MCF 10A (cell line): ENCODE measurements around the gene DAB2. TPM values are rescaled to one million over a fixed set of nuclear protein-coding genes. Genes with fewer than 3 reads are reported as not detected.

Experiments
- BruUV-seq: library from RNA; stranded (reverse); fragments of 400-500 nt; replicated peaks from 2 replicates; lab custom pipeline; 2021; lab: Mats Ljungman, UMichigan
- CTCF ChIA-PET: fragments of 300-600 bp; sonication (Branson Sonifier 250); formaldehyde crosslinking; extraction: SDS; loops from one replicate; lab custom pipeline; 2021; ENCODE audit warnings: antibody characterized with exemption, inconsistent platforms; lab: Yijun Ruan, JAX
- POLR2A ChIA-PET: fragments of 300-600, 350-650 bp; sonication (Branson Sonifier 250); formaldehyde crosslinking; extraction: SDS; loops from one replicate; lab custom pipeline; 2020; ENCODE audit warnings: antibody characterized with exemption, inconsistent platforms; lab: Yijun Ruan, JAX
- DNase-seq: peaks from one replicate; pipeline ENCODE4 v3.0.0-alpha.2; 2018; ENCODE audit not compliant: unreplicated experiment
- H3K27ac Mint-ChIP-seq: one replicate; pipeline ENCODE4 v1.8.0; 2022; ENCODE audit warnings: mild to moderate bottlenecking, low read depth, mixed read lengths; ENCODE audit not compliant: unreplicated experiment
- H3K27me3 Mint-ChIP-seq: one replicate; pipeline ENCODE4 v1.8.0; 2022; ENCODE audit warnings: mixed read lengths; ENCODE audit not compliant: insufficient read depth, unreplicated experiment
- H3K36me3 Mint-ChIP-seq: one replicate; pipeline ENCODE4 v1.8.0; 2022; ENCODE audit warnings: mild to moderate bottlenecking, moderate library complexity, mixed read lengths; ENCODE audit not compliant: insufficient read depth, unreplicated experiment
- H3K4me1 Mint-ChIP-seq: one replicate; pipeline ENCODE4 v1.8.0; 2022; ENCODE audit warnings: mixed read lengths; ENCODE audit not compliant: insufficient read depth, unreplicated experiment
- H3K4me3 Mint-ChIP-seq: one replicate; pipeline ENCODE4 v1.8.0; 2022; ENCODE audit warnings: mild to moderate bottlenecking, moderate library complexity, mixed read lengths; ENCODE audit not compliant: unreplicated experiment
- H3K9me3 Mint-ChIP-seq: one replicate; pipeline ENCODE4 v1.8.0; 2022; ENCODE audit warnings: mixed read lengths; ENCODE audit not compliant: unreplicated experiment
- CTCF ChIP-seq: fragments of 200-600 bp; IDR thresholded peaks from one replicate; pipeline ENCODE4 v1.8.0; 2022; ENCODE audit warnings: antibody characterized with exemption, mild to moderate bottlenecking; ENCODE audit not compliant: unreplicated experiment
- intact Hi-C: fragments of 100-400 bp; cut with micrococcal nuclease; formaldehyde crosslinking; loops from 2 replicates; pipeline ENCODE4 v1.14.1; 2022
- total RNA-seq: library from RNA; stranded (reverse); gene quantifications from 2 replicates; pipeline ENCODE4 v1.2.3, GENCODE V29; 2022

Gene DAB2
- total RNA-seq, 1 experiment from 2014 or later: 0.68 TPM

GRCh38 chr5:39440958-39441624 lies 16.3 kb upstream of the DAB2 start:
- POLR2A ChIA-PET: interaction anchor here (0.7 kb wide), 1 partner anchor 17 kb away, joined by 3 read pairs; no protein-coding TSS in a partner anchor

GRCh38 chr5:39440192-39440957 lies 15.6 kb upstream of the DAB2 start:
- Mint-ChIP-seq H3K27ac (no peak overlapping the region), H3K36me3 (no peaks in the 10 kb centered on the region), H3K9me3 (no peaks in the 10 kb centered on the region), H3K4me3 (no peak overlapping the region), H3K4me1 (no peaks in the 10 kb centered on the region), H3K27me3 (no peaks in the 10 kb centered on the region)
- TF ChIP-seq CTCF: no peak
- intact Hi-C loops: no loop called here
- ChIA-PET POLR2A (interaction anchor here (0.7 kb wide), 1 partner anchor 16 kb away, joined by 3 read pairs; no protein-coding TSS in a partner anchor), CTCF (interaction anchor here (0.7 to 0.9 kb wide), 3 partner anchors 65 to 107 kb away, joined by 3 to 4 read pairs (median 4); no protein-coding TSS in a partner anchor)
- no TSS peak for BruUV-seq
- no peak for DNase-seq

More at GRCh38 chr5:39440958-39441624, 16.3 kb upstream of the DAB2 start:
- Mint-ChIP-seq H3K27ac (no peak overlapping the region), H3K4me1 (no peaks in the 10 kb centered on the region), H3K27me3 (no peaks in the 10 kb centered on the region), H3K4me3 (no peak overlapping the region), H3K36me3 (no peaks in the 10 kb centered on the region), H3K9me3 (no peaks in the 10 kb centered on the region)
- CTCF ChIA-PET: interaction anchor here (0.7 to 0.9 kb wide), 3 partner anchors 65 to 106 kb away, joined by 3 to 4 read pairs (median 3); no protein-coding TSS in a partner anchor
- no peak for DNase-seq
- BruUV-seq: no TSS peak
- TF ChIP-seq CTCF: no peak
- intact Hi-C loops: no loop called here

- TF ChIP-seq CTCF: no peak
- ChIA-PET CTCF (interaction anchor here (0.6 to 0.9 kb wide), 2 partner anchors 79 to 100 kb away, joined by 3 to 4 read pairs; no protein-coding TSS in a partner anchor), POLR2A (no interaction called here)
- intact Hi-C loops: no loop called here
- H3K4me1 Mint-ChIP-seq: no peaks in the 10 kb centered on the region
- no peaks in the 10 kb centered on the region for H3K36me3 Mint-ChIP-seq
- H3K4me3 Mint-ChIP-seq: no peak overlapping the region
- BruUV-seq: no TSS peak
- H3K9me3 Mint-ChIP-seq: no peaks in the 10 kb centered on the region
- H3K27ac Mint-ChIP-seq: no peak overlapping the region
- H3K27me3 Mint-ChIP-seq: no peaks in the 10 kb centered on the region
- DNase-seq: no peak
Measured at GRCh38 chr5:39439582-39440162, 14.9 kb upstream of the DAB2 start.

- intact Hi-C loops: no loop called here
- H3K36me3 Mint-ChIP-seq: no peaks in the 10 kb centered on the region
- no peaks in the 10 kb centered on the region for H3K4me1 Mint-ChIP-seq
- no peak for TF ChIP-seq CTCF
- ChIA-PET POLR2A (no interaction called here), CTCF (interaction anchor here (0.6 kb wide), 1 partner anchor 105 kb away, joined by 4 read pairs; no protein-coding TSS in a partner anchor)
- no peaks in the 10 kb centered on the region for H3K9me3 Mint-ChIP-seq
- H3K27me3 Mint-ChIP-seq: no peaks in the 10 kb centered on the region
- DNase-seq: no peak
- BruUV-seq: no TSS peak
- H3K27ac Mint-ChIP-seq: no peak overlapping the region
- H3K4me3 Mint-ChIP-seq: no peak overlapping the region
Measured at GRCh38 chr5:39437467-39437866, 12.7 kb upstream of the DAB2 start.
